Measurements from ENCODE around the gene URB1. TPM values are rescaled to one million over a fixed set of nuclear protein-coding genes. Genes with fewer than 3 reads are reported as not detected.

Gene URB1
- total and polyA plus RNA-seq, 9 of the 15 experiments (the other 6 are each of a cell fraction or from before 2014, with no cell fraction given): 0.97 to 53.6 (median 21.5) TPM

- FAIRE-seq (peak; percentile 64), ATAC-seq (peak; percentile 61), DNase-seq (ENCODE audit: extremely low read depth in 1 of 4, low spot score in 3 of 4) (peak in 2 of 4 experiments; percentile 30 to 49)
- Histone ChIP-seq H3K9me3 (replicated peaks; ENCODE audit: control insufficient read depth, insufficient read depth, low read depth, low read length) (0 out of 2 replicates have a peak, but pooled peaks cover 1% of the 10 kb centered on the region), H3K79me2 (ENCODE audit: control insufficient read depth, insufficient read depth, low read length) (no peaks in the 10 kb centered on the region), H3K27me3 (ENCODE audit: control insufficient read depth in 2 of 2, insufficient read depth in 2 of 2, low read length in 2 of 2) (peaks cover 12 to 13% of the 10 kb centered on the region in 2 experiments), H3K9me1 (ENCODE audit: control insufficient read depth, insufficient read depth, low read length) (no peaks in the 10 kb centered on the region), H2AFZ (ENCODE audit: low read depth, low read length) (peak overlapping the region; percentile 75), H3K36me3 (ENCODE audit: control insufficient read depth, insufficient read depth, low read length) (no peaks in the 10 kb centered on the region), H3K4me3 (no peak overlapping the region), H3K27ac (ENCODE audit: extremely low read depth, low read depth, low read length) (no peak overlapping the region), H3K4me1 (replicated peaks in 1 of 2; ENCODE audit: control insufficient read depth in 2 of 2, insufficient read depth in 2 of 2, low read length in 2 of 2) (peaks cover 0 to 7% of the 10 kb centered on the region in 2 experiments; a peak in 2 of 5 replicates), H3K9ac (ENCODE audit: insufficient read depth in 1 of 2, low read depth in 2 of 2, low read length in 2 of 2) (no peak overlapping the region), H4K20me1 (replicated peaks; ENCODE audit: control insufficient read depth, insufficient read depth, low read length) (no peaks in the 10 kb centered on the region), H3K4me2 (ENCODE audit: insufficient read depth, low read length) (peak overlapping the region; percentile 38; the same call in 1 of the 2 replicates)
- BruUV-seq (replicated peaks): no TSS peak
- intact Hi-C loops (cut with micrococcal nuclease): no loop called here
- WGBS (ENCODE audit: insufficient coverage, low coverage, missing lambda C conversion rate): 12% methylated on average over 10 of the region's 10 CpGs
- peak; percentile 64 for TF ChIP-seq CBFA2T3 (IDR thresholded peaks at IDR 0.05)
- TF ChIP-seq TEAD4 (IDR thresholded peaks at IDR 0.05; ENCODE audit: low read length): peak; percentile 73
- TF ChIP-seq TEAD4 (CRISPR knock-in tag; IDR thresholded peaks at IDR 0.05; ENCODE audit: borderline replicate concordance): no peak
- TF ChIP-seq ELF1 (tag; IDR thresholded peaks at IDR 0.05): 0 out of 2 replicates have a peak, but pooled peaks have one; percentile 24
- TF ChIP-seq HSF4 (CRISPR knock-in tag; IDR thresholded peaks at IDR 0.05; ENCODE audit: borderline replicate concordance): no peak
- TF ChIP-seq NCOA6 (IDR thresholded peaks at IDR 0.05): no peak
- TF ChIP-seq CBFA2T2 (conservative IDR thresholded peaks at IDR 0.05): peak; percentile 29
- 0 out of 2 replicates have a peak, but pooled peaks have one; percentile 44 for TF ChIP-seq POLR2AphosphoS5 (IDR thresholded peaks at IDR 0.05; ENCODE audit: control insufficient read depth, insufficient read depth, low read depth, low read length)
- peak; percentile 64 for TF ChIP-seq MYC (IDR thresholded peaks at IDR 0.05; ENCODE audit: low read depth, low read length)
- no peak for TF ChIP-seq MYC (CRISPR knock-in tag; IDR thresholded peaks at IDR 0.05; ENCODE audit: borderline replicate concordance, low read depth)
- TF ChIP-seq SMAD4 (CRISPR knock-in tag; conservative IDR thresholded peaks at IDR 0.05): 0 out of 2 replicates have a peak, but pooled peaks have one; percentile 49
- 0 out of 2 replicates have a peak, but pooled peaks have one; percentile 11 for TF ChIP-seq SMARCA4 (IDR thresholded peaks at IDR 0.05)
- no peak for TF ChIP-seq ERF (CRISPR knock-in tag; IDR thresholded peaks at IDR 0.05)
- no peak for TF ChIP-seq TBL1XR1 (IDR thresholded peaks at IDR 0.05; ENCODE audit: low read length in 2 of 2)
- 0 out of 2 replicates have a peak, but pooled peaks have one; percentile 21 for TF ChIP-seq DPF2 (IDR thresholded peaks at IDR 0.05)
- no peak for TF ChIP-seq MBD2 (IDR thresholded peaks at IDR 0.05; ENCODE audit: borderline replicate concordance, low read depth)
- peak; percentile 19; the same call in 1 of the 2 replicates for TF ChIP-seq TCF3 (CRISPR knock-in tag; IDR thresholded peaks at IDR 0.05)
- no peak for TF ChIP-seq ZFPM2 (CRISPR knock-in tag; IDR thresholded peaks at IDR 0.05)
- TF ChIP-seq EHMT2 (IDR thresholded peaks at IDR 0.05): no peak
- TF ChIP-seq GABPA (tag; conservative IDR thresholded peaks at IDR 0.05; ENCODE audit: low read depth): no peak
- peak; percentile 56 for TF ChIP-seq TAL1 (IDR thresholded peaks at IDR 0.05)
- peak; percentile 57 for TF ChIP-seq ARID1B (IDR thresholded peaks at IDR 0.05)
- TF ChIP-seq CBX8 (IDR thresholded peaks at IDR 0.05; ENCODE audit: borderline replicate concordance, extremely low read depth, low read depth, low read length, poor library complexity, severe bottlenecking): no peak
- TF ChIP-seq NCOR1 (IDR thresholded peaks at IDR 0.05): peak; percentile 37; the same call in 1 of the 2 replicates
- TF ChIP-seq EP300 (IDR thresholded peaks at IDR 0.05; ENCODE audit: low read length): peak; percentile 9; the same call in 1 of the 2 replicates
- TF ChIP-seq NFIC (IDR thresholded peaks at IDR 0.05): peak; percentile 17; the same call in 1 of the 2 replicates
- TF ChIP-seq RCOR1 (IDR thresholded peaks at IDR 0.05; ENCODE audit: borderline replicate concordance in 1 of 2, low read depth in 2 of 2, low read length in 2 of 2): 0 out of 4 replicates have a peak, but pooled peaks of 1 of the 2 experiments have one; percentile 25
- CTCF ChIA-PET (ENCODE audit: low intra/inter-chr PET ratio): no interaction called here
- in situ Hi-C loops (cut with MboI): no loop called here
- POLR2A ChIA-PET: interaction anchor here (0.8 kb wide), 1 partner anchor 54 kb away, joined by 3 read pairs; no protein-coding TSS in a partner anchor
Observed at GRCh38 chr21:32427958-32428623, 35.3 kb upstream of the URB1 start.
